Effector CD8-positive, alpha-beta T cell (primary cell): ENCODE data around the gene FUCA1.
"Not testable (repeated sequence)": the region's sequence is repeated elsewhere in the genome, so short reads cannot be mapped to it uniquely, and the experiment has no call there.

Experiments
- DNase-seq: peaks from one replicate; lab custom pipeline; 2025; lab: John Stamatoyannopoulos, UW

Gene FUCA1

DNA sequence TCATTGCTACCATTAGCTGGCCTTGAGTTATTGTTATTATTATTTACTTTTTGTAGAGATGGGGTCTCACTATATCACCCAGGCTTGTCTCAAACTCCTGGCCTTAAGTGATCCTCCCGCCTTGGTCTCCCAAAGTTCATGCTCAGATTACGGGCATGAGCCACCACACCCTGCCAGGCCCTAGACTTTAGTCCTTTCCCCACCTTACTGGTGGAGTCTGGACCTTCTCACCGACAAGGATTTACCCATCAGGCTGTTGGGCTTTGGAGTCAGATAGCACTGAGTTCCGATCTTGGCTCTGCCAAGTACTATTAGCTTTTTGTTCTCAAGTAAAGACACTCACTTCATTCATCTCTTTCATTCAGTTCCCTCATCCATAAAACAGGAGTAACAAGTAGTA, 27.9 kb upstream of the FUCA1 start:
- DNase-seq = no peak

DNA sequence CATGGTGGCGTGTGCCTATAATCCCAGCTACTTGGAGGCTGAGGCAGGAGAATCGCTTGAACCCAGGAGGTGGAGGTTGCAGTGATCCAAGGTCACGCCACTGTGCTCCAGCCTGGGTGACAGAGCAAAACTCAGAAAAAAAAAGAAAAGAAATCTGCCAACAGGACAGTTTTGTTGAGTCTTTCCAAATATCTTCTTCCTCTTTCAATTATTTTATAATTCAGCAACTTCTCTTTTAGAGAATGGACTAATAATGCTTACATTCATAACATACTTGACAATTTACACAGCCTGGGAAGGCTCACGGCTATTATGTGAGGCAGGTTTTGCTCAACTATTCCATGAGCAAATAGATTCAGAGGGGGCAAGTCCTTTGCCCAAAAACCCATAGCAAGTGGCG, 27.0 kb upstream of the FUCA1 start:
- DNase-seq = no peak

DNA sequence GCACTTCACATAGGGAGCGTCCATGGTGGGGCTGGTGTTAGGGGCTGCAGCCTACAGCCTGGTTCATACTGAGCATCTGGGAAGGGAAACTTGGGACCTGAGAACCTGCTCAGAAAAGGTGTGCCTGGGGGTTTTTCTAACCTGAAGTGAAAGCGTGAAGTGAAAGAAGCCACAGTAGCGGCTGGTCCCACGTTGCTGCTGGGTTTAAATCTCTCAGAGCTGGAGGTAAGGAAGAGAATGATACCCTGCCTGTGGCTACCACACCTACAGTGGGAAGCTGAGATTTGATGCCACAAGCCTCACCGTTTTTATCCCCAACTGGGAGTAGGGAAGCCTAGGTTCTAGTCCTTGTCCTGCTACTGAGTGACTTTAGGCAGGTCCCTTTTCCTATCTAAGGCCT, 21.0 kb upstream of the FUCA1 start:
- no peak for DNase-seq

DNA sequence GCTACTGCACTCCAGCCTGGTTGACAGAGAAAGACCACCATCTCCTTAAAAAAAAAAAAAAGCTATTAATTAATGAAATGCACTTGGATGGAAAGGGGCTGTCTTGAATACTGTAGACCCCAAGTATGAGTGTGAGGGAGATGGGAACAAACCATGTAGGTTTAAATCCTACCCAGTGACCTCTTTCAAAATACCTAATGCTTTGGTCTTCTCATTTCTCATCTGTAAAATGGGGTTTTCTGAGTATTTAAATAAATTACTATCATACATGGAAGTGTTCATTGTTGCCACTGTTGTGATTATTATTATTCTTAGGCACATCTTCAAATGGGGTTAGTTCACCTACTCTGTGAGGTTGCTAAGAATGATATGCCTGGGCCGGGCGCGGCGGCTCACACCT, 17.1 kb upstream of the FUCA1 start:
- no peak for DNase-seq

DNA sequence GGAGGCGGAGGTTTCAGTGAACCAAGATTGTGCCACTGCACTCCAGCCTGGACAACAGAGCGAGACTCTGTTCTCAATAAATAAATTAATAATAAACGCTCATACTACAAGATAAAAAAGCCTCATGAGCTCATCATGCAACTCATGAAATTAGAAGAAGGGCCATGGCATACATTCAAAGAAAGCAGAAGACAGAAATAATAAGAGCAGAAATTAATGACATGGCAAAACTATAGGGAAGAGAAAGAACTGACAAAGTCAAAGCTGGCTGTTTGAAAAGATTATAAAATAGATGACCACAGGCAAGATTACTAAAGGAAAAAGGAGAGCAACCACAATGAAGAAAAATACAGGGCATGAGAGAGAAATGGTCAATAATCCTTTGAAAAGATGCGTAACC, 14.7 kb upstream of the FUCA1 start:
- no peak for DNase-seq

DNA sequence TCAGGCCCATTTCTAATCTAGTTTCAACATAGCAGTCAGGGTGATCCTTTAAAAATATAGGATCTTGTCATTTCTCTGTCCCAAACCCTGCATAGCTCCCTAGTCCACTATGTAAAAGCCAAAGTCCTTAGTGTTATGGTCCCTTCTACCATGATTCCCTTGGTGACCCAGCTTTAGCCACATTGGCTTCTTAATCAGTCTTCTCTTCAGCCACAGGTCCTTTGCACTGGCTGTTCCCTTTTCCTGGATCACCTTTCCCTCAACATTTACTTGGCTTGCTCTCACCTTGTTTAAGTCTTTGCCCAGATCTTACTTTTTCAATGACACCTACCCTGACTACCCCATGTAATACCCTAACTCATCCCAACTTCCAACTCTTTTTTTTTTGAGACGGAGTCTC, 11.7 kb upstream of the FUCA1 start:
- DNase-seq = no peak

DNA sequence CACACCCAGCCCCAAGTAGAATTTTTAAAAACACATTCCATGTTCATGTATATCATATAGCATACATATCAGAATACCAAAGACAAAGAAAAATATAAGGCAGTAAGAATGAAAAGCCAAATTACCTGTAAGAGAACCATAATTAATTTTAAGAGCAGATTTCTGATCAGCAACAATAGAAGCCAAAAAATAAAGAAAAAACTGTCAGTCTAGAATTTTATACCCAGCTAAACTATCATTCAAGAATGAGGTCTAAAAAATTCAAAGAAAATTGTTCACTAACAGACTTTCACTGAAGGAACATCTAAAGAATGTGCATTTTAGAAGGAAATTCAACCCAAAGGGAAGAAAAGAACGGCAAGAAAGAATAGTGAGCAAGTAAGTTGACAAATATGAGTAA, 10.6 kb upstream of the FUCA1 start:
- DNase-seq = no peak

DNA sequence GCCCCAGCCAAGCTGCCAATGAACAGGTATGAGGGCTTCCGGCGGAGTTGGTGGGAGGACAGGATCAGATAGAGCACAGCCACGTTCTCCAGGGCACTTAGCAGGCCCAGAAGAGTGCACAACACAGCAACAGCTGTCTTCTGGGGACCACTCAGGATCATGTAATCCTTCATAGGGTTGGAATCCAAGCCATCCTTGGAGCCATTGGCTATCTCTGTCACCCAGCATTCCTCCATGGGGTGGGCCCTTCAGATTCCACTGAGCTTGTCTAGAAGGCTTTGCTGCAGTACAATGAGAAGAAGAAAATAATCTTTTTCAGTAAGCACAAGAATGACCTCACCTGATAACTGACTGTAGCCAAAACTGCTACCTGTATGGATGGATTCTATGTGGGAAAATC, 7.3 kb upstream of the FUCA1 start:
- no peak for DNase-seq

DNA sequence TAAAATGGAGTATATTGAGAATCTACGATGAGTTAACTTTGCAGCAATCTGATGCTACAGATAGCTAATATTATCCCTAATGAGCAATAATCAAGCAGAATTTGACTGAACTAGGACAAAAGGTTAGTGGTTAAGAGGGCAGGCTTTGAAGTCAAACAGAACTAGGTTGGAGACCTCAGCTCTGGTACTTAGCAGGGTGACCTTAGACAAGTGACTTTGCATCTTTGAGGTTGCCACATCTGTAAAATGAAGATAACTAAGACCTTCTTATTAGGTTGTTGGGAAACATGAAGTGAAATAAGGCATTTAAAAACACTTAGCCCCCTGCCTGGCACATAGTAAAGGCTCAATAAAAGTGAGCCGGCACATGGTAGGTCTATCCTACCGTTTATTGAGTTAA, 4.3 kb upstream of the FUCA1 start:
- no peak for DNase-seq

DNA sequence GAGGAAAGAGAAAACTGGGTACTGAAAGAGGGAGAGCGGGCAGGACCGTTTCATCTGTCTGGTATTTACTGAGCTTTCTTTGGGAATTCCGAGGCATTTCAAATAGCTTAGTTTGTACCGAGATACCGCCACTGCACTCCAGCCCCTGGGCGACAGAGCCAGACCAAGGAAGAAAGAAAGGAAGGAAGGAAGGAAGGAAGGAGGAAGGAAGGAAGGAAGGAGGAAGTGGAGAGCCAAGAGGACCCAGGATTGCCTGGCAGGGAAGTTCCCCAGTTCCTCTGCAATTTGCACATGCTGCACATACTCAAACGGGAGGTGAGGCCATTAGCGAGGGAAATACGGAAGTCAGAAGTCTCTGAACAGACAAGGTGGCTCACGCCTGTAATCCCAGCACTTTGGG, 961 bp upstream of the FUCA1 start:
- no peak for DNase-seq

DNA sequence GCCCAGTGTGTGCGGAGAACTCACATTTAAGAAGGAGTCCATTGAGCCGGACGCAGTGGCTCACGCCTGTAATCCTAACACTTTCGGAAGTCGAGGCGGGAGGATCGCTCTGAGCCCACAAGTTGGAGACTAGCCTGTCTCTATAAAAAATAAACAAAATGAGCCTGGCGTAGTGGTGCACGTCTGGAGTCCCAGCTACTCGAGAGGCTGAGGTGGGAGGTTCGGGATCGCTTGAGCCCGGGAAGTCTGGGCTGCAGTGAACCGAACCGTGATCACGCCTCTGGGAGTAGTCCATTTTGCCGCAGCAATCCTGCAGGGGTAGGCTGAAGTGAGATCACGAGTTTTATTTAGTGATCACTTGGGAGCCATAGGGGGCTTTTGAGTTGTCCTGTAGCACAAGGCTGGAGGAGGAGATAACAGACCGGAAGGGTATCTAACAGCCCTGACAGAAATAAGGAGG, 497 bp upstream of the FUCA1 start:
- DNase-seq = no peak

DNA sequence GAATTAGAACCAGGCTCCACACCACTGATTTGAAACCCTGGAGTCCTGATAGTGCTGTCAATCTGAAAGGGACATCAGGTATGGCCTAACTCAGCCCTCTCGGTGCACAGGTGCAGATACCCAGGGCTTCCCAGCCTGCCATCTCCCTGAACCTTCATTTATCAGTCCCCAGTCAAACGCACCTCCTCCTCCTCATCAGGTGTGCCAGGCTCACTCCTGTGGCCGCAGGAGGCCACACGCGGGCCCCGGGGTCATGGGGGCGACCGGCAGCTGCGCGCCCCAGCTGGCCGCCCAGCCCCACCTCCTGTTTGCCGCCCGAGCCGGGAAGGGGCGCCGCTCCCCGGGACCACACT, 572 bp downstream of the FUCA1 start:
- DNase-seq = no peak

DNA sequence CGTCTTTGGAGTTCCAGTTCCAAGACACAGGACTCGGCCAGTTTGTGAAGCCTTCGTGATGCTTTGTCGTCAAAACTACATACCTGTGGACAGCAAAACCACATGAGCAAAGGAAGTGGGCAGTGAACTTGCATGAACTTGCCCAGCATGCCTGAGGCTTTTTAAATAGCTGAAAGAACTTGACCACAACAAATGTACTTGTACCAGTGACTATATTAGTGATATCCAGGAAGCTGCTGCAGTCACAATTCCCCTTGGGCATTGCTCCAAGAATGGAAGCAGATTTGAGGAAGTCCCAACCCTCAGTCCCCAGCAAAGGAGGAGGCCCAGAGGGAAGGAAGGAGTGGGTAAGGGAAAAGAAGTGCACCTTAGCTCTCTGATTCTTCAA, 2.6 kb downstream of the FUCA1 start:
- DNase-seq = no peak

DNA sequence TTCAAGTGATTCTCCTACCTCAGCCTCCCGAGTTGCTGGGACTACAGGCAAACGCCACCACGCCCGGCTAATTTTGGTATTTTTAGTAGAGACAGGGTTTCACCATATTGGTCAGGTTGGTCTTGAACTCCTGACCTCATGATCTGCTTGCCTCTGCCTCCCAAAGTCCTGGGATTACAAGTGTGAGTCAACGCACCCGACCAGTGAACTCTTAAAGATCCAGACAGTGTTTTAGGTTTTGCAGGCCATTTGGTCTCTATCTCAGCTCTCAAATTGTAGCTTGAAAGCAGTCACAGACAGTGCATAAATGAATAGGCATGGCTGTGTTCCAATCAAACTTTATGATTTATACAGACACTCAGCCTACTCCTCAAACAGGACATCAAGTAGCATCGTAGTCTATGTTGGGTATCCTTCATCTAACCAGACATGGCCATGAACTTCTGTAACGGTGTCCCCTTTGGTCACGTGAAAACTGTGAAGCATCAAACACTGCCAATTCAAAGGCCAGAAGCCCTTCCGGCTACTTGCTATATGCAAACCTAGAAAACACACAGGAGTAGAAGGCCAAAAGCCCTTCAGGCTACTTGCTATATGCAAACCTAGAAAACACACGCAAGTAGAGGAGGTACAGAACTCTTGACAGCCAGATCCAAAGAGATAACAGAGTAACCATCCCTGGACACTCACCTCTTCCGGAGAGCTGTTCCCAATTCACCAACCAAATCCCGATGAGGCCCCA, 3.1 kb downstream of the FUCA1 start:
- no peak for DNase-seq

DNA sequence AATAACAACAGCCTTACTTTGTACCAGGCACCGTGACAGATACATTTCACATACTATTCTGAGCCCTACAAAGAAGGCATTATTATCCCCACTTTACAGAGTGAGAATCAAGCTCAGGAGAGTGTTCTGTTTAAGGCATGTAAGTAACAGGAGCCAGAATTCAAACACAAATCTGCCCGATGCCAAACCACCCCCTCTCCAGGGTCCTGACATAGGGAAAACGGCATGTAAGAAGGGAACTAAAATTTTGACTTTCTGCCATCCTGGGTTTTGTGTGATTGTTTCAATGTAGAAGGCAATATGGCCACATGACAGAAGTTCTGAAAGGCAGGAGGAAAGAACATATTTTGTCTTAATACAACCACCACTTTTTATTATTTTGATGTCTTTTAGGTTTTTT, 5.5 kb downstream of the FUCA1 start:
- DNase-seq = no peak

DNA sequence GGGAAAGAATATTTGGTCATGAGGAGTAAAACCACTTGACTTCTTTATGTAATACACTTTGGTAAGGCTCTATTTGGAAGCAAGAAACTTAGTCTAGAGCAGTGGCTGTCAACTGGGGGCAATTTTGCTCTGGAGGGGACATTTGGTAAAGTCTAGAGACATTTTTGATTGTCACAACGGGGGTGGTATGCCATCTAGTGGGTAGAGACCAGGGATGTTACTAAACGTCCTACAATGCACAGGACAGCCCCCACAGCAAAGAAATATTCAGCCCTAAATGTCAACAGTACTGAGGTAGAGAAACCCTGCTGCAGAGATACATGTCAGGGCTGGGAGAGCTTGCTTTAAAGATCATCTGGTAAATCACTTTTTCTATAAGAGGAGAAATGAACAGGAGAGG, 13.5 kb downstream of the FUCA1 start:
- no peak for DNase-seq

DNA sequence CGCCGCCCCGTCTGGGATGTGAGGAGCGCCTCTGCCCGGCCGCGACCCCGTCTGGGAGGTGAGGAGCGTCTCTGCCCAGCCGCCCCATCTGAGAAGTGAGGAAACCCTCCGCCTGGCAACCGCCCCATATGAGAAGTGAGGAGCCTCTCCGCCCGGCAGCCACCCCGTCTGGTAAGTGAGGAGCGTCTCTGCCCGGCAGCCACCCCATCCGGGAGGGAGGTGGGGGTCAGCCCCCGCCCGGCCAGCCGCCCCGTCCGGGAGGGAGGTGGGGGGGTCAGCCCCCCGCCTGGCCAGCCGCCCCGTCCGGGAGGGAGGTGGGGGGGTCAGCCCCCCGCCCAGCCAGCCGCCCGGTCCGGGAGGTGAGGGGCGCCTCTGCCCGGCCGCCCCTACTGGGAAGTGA, 15.0 kb downstream of the FUCA1 start:
- not testable (repeated sequence) for DNase-seq

DNA sequence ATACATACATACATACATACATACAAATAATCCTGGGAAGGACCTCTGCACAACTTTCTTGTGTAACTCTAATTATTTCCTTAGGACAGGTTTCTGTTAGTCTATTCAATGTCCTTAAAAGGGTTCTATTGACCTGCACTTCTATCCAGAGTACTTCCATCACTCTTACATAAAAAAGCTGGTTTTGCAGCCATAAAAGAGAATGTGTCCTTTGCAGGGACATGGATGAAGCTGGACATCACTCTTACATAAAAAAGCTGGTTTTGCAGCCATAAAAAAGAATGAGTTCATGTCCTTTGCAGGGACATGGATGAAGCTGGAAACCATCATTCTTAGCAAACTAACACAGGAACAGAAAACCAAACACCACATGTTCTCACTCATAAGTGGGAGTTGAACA, 16.7 kb downstream of the FUCA1 start:
- not testable (repeated sequence) for DNase-seq

DNA sequence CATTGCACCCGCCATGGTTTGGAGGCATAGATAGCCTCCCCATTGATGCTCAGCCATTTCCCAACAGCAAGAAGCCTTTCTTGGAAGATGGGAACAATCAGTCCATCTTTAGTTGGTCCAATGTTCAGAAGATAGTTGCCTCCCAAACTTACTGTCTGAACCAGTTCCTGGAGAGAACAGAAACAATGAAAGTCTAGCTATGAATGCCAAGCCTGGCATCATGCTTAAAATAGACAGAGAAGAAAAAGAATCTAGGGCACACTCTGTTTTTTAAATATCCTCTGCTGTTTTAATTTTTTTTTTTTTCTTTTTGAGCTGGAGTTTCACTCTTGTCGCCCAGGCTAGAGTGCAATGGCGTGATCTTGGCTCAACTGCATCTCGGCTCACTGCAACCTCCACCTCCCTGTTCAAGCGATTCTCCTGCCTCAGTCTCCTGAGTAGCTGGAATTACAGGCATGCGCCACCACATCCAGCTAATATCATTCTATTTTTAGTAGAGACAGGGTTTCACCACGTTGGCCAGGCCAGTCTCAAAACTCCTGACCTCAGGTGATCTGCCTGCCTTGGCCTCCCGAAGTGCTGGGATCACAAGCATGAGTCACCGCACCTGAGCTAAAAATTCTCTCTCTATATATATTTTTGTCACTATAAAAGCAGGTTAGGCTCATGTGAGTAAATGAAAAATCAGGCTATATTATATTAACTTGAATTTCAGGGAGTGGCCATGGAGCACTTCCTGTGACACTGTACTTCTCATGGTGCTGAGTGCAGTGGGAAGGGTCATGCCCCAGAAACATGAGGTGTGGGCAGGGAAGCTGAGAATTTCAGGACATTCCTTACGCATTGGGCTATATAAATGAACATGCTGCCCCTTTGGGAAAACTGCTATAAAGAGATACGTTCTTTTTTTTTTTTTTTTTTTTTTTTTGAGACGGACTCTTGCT, 19.1 kb downstream of the FUCA1 start:
- no peak for DNase-seq

DNA sequence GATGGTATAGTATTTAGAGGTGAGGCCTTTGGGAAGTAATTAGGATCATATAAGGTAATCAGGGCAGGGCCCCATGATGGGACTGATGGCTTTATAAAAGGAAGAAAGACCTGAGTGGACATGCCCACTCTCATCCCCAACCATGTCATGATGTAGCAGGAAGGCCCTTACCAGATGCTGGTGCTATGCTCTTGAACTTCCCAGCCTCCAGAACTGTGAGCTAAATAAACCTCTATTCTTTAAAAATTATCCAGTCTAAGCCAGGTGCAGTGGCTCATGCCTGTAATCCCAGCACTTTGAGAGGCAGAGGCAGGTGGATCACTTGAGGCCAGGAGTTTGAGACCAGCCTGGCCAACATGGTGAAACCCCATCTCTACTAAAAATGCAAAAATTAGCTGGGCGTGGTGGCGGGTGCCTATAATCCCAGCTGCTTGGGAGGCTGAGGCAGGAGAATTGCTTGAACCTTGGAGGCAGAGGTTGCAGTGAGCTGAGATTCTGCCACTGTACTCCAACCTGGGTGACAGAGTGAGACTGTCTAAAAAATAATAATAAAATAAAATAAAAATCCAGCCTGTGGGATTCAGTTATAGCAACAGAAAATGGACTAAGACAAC, 20.5 kb downstream of the FUCA1 start:
- DNase-seq = not testable (repeated sequence)

DNA sequence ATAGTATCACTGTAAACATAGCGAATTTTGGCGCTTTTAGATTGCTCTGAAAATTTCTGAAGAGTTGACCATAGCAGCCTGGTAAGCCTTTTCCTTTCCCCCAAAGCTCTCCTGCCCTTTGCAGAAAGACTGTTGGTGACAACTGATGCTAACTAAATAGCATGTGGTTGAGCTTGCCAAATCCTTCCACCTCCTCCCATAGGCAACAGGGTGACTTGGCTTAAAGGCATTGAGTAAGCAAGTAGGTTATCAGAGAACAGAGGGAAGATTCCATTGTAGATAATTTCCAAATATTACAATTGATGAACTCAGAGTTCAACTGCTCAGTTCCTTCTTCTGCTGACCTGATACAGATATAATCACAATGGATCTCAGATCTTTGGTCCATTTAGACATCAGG, 22.9 kb downstream of the FUCA1 start:
- no peak for DNase-seq

DNA sequence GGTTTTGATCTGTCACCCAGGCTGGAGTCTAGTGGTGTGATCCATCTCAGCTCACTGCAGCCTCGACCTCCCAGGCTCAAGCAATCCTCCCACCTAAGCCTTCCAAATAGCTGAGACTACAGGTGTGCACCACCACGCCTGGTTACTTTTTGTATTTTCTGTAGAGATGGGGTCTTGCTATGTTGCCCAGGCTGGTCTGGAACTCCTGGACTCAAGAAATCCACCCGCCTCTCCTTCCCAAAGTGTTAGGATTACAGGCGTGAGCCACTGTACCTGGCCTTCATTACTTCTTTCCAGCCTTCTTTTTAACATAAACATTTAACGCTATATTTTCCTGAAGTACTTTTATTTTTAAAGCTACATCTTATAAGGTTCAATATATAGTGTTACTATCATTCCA, 24.4 kb downstream of the FUCA1 start:
- no peak for DNase-seq

DNA sequence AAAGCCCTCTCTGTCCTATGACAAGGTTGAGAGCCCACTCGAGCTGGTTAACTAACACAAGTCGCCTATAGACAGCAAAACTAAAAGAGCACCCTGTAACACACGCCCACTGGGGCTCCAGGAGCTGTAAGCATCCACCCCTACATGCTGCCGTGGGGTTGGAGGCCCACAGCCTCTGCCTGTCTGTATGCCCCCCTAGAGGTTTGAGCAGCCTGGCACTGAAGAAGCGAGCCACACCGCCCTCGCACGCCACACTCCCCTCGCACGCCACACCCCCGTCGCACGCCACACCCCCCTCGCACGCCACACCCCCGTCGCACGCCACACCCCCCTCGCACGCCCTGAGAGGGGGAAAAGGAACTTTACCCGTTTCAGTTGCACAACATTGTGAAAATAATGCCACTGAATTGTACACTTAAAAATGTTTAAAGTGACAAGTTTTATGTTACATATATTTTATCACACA, 29.7 kb downstream of the FUCA1 start:
- peak; percentile 79 for DNase-seq
